ENCODE data around the gene MRPL40.

MRPL40 gene

GRCh38 chr22:19449422-19449767 lies 17.1 kb downstream of the MRPL40 start:
- POLR2A ChIA-PET: no interaction called here
- CTCF ChIA-PET: no interaction called here
- DNase-seq (ENCODE audit: extremely low spot score): no peak
- TF ChIP-seq, protein P1, sequence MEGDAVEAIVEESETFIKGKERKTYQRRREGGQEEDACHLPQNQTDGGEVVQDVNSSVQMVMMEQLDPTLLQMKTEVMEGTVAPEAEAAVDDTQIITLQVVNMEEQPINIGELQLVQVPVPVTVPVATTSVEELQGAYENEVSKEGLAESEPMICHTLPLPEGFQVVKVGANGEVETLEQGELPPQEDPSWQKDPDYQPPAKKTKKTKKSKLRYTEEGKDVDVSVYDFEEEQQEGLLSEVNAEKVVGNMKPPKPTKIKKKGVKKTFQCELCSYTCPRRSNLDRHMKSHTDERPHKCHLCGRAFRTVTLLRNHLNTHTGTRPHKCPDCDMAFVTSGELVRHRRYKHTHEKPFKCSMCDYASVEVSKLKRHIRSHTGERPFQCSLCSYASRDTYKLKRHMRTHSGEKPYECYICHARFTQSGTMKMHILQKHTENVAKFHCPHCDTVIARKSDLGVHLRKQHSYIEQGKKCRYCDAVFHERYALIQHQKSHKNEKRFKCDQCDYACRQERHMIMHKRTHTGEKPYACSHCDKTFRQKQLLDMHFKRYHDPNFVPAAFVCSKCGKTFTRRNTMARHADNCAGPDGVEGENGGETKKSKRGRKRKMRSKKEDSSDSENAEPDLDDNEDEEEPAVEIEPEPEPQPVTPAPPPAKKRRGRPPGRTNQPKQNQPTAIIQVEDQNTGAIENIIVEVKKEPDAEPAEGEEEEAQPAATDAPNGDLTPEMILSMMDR (IDR thresholded peaks at IDR 0.05; ENCODE audit: control extremely low read depth, extremely low read depth, low read depth, missing control alignments): no peak

DNA sequence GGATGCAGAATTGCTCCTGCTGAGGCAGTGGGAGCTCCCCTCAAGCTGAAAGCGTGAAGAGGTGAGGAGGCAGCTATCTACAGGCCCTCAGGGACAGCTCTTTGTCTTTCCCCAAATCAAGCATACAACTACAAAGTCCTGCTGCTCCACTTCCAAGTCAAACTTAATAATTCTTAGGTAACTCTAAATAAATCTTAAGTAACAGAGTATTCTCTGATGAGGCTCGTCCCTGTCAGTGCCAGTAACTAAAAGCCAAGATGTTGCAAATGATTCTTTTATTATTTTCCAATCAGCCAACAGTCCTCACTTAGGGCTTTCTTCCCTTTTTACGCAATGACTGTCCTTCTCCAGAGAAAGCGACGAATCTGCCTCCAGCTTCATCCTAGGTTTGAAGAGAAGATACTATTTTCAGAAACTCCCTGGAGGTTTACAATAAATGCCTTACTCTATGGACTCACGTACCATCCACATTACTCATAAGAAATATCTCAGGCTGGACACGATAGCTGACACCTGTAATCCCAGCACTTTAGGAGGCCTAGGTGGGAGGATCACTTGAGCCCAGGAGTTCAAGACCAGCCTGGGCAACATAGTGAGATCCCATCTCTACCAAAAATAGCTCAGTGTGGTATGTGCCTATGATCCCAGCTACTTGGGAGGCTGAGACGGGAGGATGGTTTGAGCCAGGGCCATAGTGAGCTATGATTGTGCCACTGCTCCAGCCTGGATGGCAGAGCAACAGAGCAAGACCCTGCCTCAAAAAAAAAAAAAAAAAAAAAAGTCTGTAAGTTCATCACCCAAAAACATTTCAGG lies 18.2 kb downstream of the MRPL40 start:
- ChIA-PET POLR2A (interaction anchor here (1.1 kb wide), 1 partner anchor 16 kb away, joined by 3 read pairs; no protein-coding TSS in a partner anchor), CTCF (interaction anchor here (1.3 to 1.4 kb wide), 2 partner anchors 14 to 27 kb away, joined by 3 to 4 read pairs; no protein-coding TSS in a partner anchor)
- DNase-seq (ENCODE audit: extremely low spot score): no peak
- TF ChIP-seq, protein P1 (IDR thresholded peaks at IDR 0.05; ENCODE audit: control extremely low read depth, extremely low read depth, low read depth, missing control alignments): no peak

- ChIA-PET POLR2A (interaction anchor here (1.1 kb wide), 1 partner anchor 15 kb away, joined by 3 read pairs; no protein-coding TSS in a partner anchor), CTCF (interaction anchor here (1.3 to 1.4 kb wide), 2 partner anchors 15 to 26 kb away, joined by 3 to 4 read pairs; no protein-coding TSS in a partner anchor)
- TF ChIP-seq, protein P1 (IDR thresholded peaks at IDR 0.05; ENCODE audit: control extremely low read depth, extremely low read depth, low read depth, missing control alignments): no peak
- DNase-seq (ENCODE audit: extremely low spot score): no peak
These were observed 19.2 kb downstream of the MRPL40 start for GRCh38 chr22:19451570-19451969.

GRCh38 chr22:19453718-19454117 lies 21.4 kb downstream of the MRPL40 start:
- ChIA-PET CTCF (interaction anchor here (0.8 to 1.8 kb wide), 3 partner anchors 10 to 24 kb away, joined by 3 to 5 read pairs (median 4); no protein-coding TSS in a partner anchor), POLR2A (no interaction called here)
- TF ChIP-seq, protein P1 (IDR thresholded peaks at IDR 0.05; ENCODE audit: control extremely low read depth, extremely low read depth, low read depth, missing control alignments): no peak
- DNase-seq (ENCODE audit: extremely low spot score): no peak

DNA sequence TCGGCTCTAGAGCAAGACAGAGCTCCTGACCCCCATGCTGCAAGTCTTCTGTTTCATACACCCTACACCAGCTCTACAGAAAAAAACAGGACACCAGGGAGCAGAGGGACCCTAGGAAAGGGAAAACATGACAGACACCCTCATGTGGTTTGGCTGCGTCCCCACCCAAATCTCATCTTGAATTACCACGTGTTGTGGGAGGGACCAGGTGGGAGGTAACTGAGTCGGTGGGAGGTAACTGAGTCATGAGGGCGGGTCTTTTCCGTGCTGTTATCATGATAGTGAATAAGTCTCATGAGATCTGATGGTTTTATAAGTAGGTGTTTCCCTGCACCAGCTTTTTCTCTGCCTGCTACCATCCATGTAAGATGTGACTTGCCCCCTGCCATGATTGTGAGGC lies 21.8 kb downstream of the MRPL40 start:
- TF ChIP-seq, protein P1 (IDR thresholded peaks at IDR 0.05; ENCODE audit: control extremely low read depth, extremely low read depth, low read depth, missing control alignments): no peak
- ChIA-PET CTCF (interaction anchor here (0.8 to 1.8 kb wide), 3 partner anchors 10 to 23 kb away, joined by 3 to 5 read pairs (median 4); no protein-coding TSS in a partner anchor), POLR2A (no interaction called here)
- no peak for DNase-seq (ENCODE audit: extremely low spot score)

- TF ChIP-seq, protein P1 (IDR thresholded peaks at IDR 0.05; ENCODE audit: control extremely low read depth, extremely low read depth, low read depth, missing control alignments): no peak
- ChIA-PET CTCF (interaction anchor here (1.3 kb wide), 1 partner anchor 22 kb away, joined by 3 read pairs; no protein-coding TSS in a partner anchor), POLR2A (no interaction called here)
- DNase-seq (ENCODE audit: extremely low spot score): no peak
These were observed 22.7 kb downstream of the MRPL40 start for GRCh38 chr22:19455033-19455432.

Data from GM10248 (cell line).